Endothelial cell of umbilical vein (primary cell): ENCODE data around the gene PLXNC1. TPM values are rescaled to one million over a fixed set of nuclear protein-coding genes. Genes with fewer than 3 reads are reported as not detected.

ENCODE experiments used
- BruUV-seq: library from RNA; stranded (reverse); fragments of 400-500 nt; replicated peaks from 2 replicates; lab custom pipeline; 2021; lab: Mats Ljungman, UMichigan
- CTCF ChIA-PET: fragments of 300-600, 350-600 bp; sonication (Branson Sonifier 250); formaldehyde crosslinking; loops from one replicate; lab custom pipeline; 2021; ENCODE audit warnings: antibody characterized with exemption, inconsistent platforms; lab: Charles Lee
- POLR2A ChIA-PET: fragments of 300-600, 350-600 bp; sonication (Branson Sonifier 250); formaldehyde crosslinking; loops from one replicate; lab custom pipeline; 2021; ENCODE audit warnings: antibody characterized with exemption, inconsistent platforms; lab: Charles Lee
- DNase-seq: peaks from one replicate; pipeline ENCODE4 v3.0.0-alpha.2; 2011; ENCODE audit warnings: low read depth, low spot score
- FAIRE-seq: peaks from 2 replicates; lab custom pipeline; 2011; peaks lifted over from hg19 to GRCh38; lab: Jason Lieb, UNC
- H2AFZ ChIP-seq: 2 replicates; pipeline ENCODE4 v1.6.0; 2012; ENCODE audit warnings: low read depth, low read length, control low read depth, inconsistent platforms
- H3K27ac ChIP-seq: 2 replicates; pipeline ENCODE4 v1.5.1; 2011; ENCODE audit warnings: low read depth, mild to moderate bottlenecking, control low read depth, low read length, moderate library complexity; ENCODE audit not compliant: insufficient read depth
- H3K27me3 ChIP-seq, 2 experiments: 2 replicates each; pipeline versions ENCODE4 v1.6.0 to v1.6.1; 2011; ENCODE audit warnings: low read length in 2 of 2, mixed read lengths in 1 of 2; ENCODE audit not compliant: control insufficient read depth in 2 of 2, insufficient read depth in 2 of 2
- H3K36me3 ChIP-seq, 2 experiments: 2 replicates in 1 of 2; 3 replicates in 1 of 2; pipeline ENCODE4 v1.5.1; 2011; ENCODE audit warnings: low read length in 2 of 2, mild to moderate bottlenecking in 1 of 2, moderate library complexity in 1 of 2; ENCODE audit not compliant: control insufficient read depth in 2 of 2, insufficient read depth in 2 of 2; ENCODE audit errors: extremely low read depth in 1 of 2
- H3K4me1 ChIP-seq: 3 replicates; pipeline ENCODE4 v1.5.1; 2011; ENCODE audit warnings: mild to moderate bottlenecking, low read length; ENCODE audit not compliant: control insufficient read depth, insufficient read depth; ENCODE audit errors: extremely low read depth
- H3K4me2 ChIP-seq: 2 replicates; pipeline ENCODE4 v1.6.1; 2011; ENCODE audit warnings: low read length, control low read depth, mixed read lengths; ENCODE audit not compliant: insufficient read depth
- H3K4me3 ChIP-seq, 3 experiments: fragments of 200-600 bp in 1 of 3; sonication (generic), shearing (Covaris generic) in 1 of 3; replicated peaks in 1 of 3; 2 replicates each; pipeline ENCODE4 v1.5.1; 2011 to 2016; ENCODE audit warnings: control low read depth in 3 of 3, low read length in 3 of 3, mild to moderate bottlenecking in 2 of 3, inconsistent platforms in 1 of 3, low read depth in 1 of 3, moderate library complexity in 1 of 3; ENCODE audit not compliant: insufficient read depth in 1 of 3
- H3K79me2 ChIP-seq: 2 replicates; pipeline ENCODE4 v1.6.0; 2012; ENCODE audit warnings: low read length, inconsistent platforms; ENCODE audit not compliant: control insufficient read depth, insufficient read depth
- H3K9ac ChIP-seq: replicated peaks from 2 replicates; pipeline ENCODE3; 2011; ENCODE audit warnings: low read length, control low read depth; ENCODE audit not compliant: insufficient read depth; ENCODE audit errors: extremely low read depth
- H3K9me1 ChIP-seq: replicated peaks from 3 replicates; pipeline ENCODE4 v1.6.0; 2011; ENCODE audit warnings: mild to moderate bottlenecking, low read length; ENCODE audit not compliant: control insufficient read depth, insufficient read depth; ENCODE audit errors: extremely low read depth
- H3K9me3 ChIP-seq: replicated peaks from 2 replicates; pipeline ENCODE4 v1.5.1; 2012; ENCODE audit warnings: low read length, inconsistent platforms; ENCODE audit not compliant: control insufficient read depth, insufficient read depth
- H4K20me1 ChIP-seq: replicated peaks from 2 replicates; pipeline ENCODE3; 2011; ENCODE audit warnings: mild to moderate bottlenecking, low read length; ENCODE audit not compliant: control insufficient read depth, insufficient read depth; ENCODE audit errors: extremely low read depth
- FOS ChIP-seq: IDR thresholded peaks from 2 replicates; pipeline ENCODE4 v1.6.1; 2011; ENCODE audit warnings: mild to moderate bottlenecking, low read length, moderate library complexity, borderline replicate concordance; ENCODE audit not compliant: insufficient read depth
- GATA2 ChIP-seq: IDR thresholded peaks from 2 replicates; pipeline ENCODE4 v1.7.0; 2011; ENCODE audit warnings: low read depth, mild to moderate bottlenecking, moderate library complexity, mixed read lengths, low read length; ENCODE audit not compliant: insufficient read length, insufficient read depth
- JUN ChIP-seq: IDR thresholded peaks from 2 replicates; pipeline ENCODE4 v1.6.1; 2011; ENCODE audit warnings: borderline replicate concordance, low read depth; ENCODE audit not compliant: insufficient read length, insufficient read depth
- MYC ChIP-seq: IDR thresholded peaks from one replicate; pipeline ENCODE4 v1.6.1; 2011; ENCODE audit warnings: mild to moderate bottlenecking, low read depth, low read length
- POLR2A ChIP-seq: IDR thresholded peaks from 2 replicates; pipeline ENCODE4 v1.6.1; 2012; ENCODE audit warnings: low read depth, mild to moderate bottlenecking, control low read depth, low read length
- POLR2AphosphoS5 ChIP-seq: IDR thresholded peaks from 2 replicates; pipeline ENCODE4 v1.6.1; 2012; ENCODE audit warnings: low read depth, mild to moderate bottlenecking, control low read depth, low read length, moderate library complexity; ENCODE audit not compliant: insufficient read depth
- dilution Hi-C: fragments of 300-500 bp; cut with MboI; formaldehyde crosslinking; loops from one replicate; pipeline ENCODE4 v1.15.0; 2019; ENCODE audit warnings: low sequenced_read_pairs; ENCODE audit not compliant: extremely low pct_ligation_motif_present
- intact Hi-C: fragments of 100-400 bp; cut with micrococcal nuclease; formaldehyde crosslinking; loops from one replicate; pipeline ENCODE4 v1.10.0; 2022
- polyA plus RNA-seq, 4 experiments: library from polyadenylated mRNA; depleted of rRNA in 3 of 4; stranded (reverse) in 3 of 4; unstranded in 1 of 4; fragments of >200 nt; gene quantifications; 2 replicates each; pipeline versions ENCODE4 v1.2.1 to v1.2.3, GENCODE V29; 2011 to 2012; ENCODE audit warnings: missing spikeins in 1 of 4
- total RNA-seq: library from RNA; stranded (reverse); gene quantifications from 2 replicates; pipeline ENCODE4 v1.2.3, GENCODE V29; 2021
- TF ChIP-seq, protein P1 (sequence below), 2 donors: IDR thresholded peaks; 1 replicate in 1 of 2; 2 replicates in 1 of 2; pipeline ENCODE4 v1.5.1; 2011; ENCODE audit warnings: low read length in 2 of 2, mild to moderate bottlenecking in 2 of 2, moderate library complexity in 2 of 2, control low read depth in 1 of 2, inconsistent platforms in 1 of 2, low read depth in 1 of 2; ENCODE audit not compliant: insufficient read depth in 1 of 2; ENCODE audit errors: extremely low read depth in 1 of 2
- TF ChIP-seq, protein P2 (sequence below): IDR thresholded peaks from 2 replicates; pipeline ENCODE4 v1.6.1; 2011; ENCODE audit not compliant: insufficient read depth, insufficient read length

The PLXNC1 gene
- total and polyA plus RNA-seq, 2 donors (not counting 3 experiments of a cell fraction or from before 2014, with no cell fraction given), result 0.04 TPM; not detected in 1

DNA sequence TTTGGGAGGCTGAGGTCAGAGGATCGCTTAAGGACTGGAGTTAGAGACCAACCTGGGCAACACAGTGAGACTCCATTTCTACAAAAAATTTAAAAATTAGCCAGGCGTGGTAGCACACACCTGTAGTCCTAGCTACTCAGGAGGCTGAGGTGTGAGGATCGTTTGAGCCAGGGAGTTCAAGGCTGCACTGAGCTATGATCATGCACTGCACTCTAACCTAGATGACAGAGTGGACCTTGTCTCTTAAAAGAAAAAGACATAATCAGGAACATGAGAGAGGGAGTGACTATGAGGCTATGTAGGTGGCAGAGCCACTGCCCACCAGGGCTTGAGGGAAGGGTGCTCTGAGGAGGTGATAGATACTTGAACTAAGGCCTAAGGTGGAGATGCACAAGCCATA, 49.2 kb upstream of the PLXNC1 start:
- H3K9ac ChIP-seq, result no peak overlapping the region

More for the DNA sequence above, 49.2 kb upstream of the PLXNC1 start:
- no TSS peak for BruUV-seq
- Histone ChIP-seq H3K4me2 (no peak overlapping the region), H3K9me3 (no peaks in the 10 kb centered on the region), H2AFZ (no peak overlapping the region), H3K4me3 (no peak overlapping the region), H3K9me1 (no peaks in the 10 kb centered on the region), H3K27ac (no peak overlapping the region), H3K79me2 (no peaks in the 10 kb centered on the region), H3K36me3 (no peaks in the 10 kb centered on the region), H3K27me3 (peaks cover 3% of the 10 kb centered on the region in 2 experiments), H4K20me1 (no peaks in the 10 kb centered on the region), H3K4me1 (peaks cover 22% of the 10 kb centered on the region)
- DNase-seq (no peak), FAIRE-seq (no peak)
- CTCF ChIA-PET, result interaction anchor here (0.8 to 6.8 kb wide), 10 partner anchors 7 to 709 kb away, joined by 3 to 487 read pairs (median 24); partner anchors contain the start of gene SOCS2
- dilution Hi-C loops (no loop called here), intact Hi-C loops (no loop called here)
- TF ChIP-seq GATA2 (no peak), FOS (no peak), MYC (no peak), POLR2A (no peak), POLR2AphosphoS5 (no peak), JUN (no peak)
- TF ChIP-seq, protein P1, sequence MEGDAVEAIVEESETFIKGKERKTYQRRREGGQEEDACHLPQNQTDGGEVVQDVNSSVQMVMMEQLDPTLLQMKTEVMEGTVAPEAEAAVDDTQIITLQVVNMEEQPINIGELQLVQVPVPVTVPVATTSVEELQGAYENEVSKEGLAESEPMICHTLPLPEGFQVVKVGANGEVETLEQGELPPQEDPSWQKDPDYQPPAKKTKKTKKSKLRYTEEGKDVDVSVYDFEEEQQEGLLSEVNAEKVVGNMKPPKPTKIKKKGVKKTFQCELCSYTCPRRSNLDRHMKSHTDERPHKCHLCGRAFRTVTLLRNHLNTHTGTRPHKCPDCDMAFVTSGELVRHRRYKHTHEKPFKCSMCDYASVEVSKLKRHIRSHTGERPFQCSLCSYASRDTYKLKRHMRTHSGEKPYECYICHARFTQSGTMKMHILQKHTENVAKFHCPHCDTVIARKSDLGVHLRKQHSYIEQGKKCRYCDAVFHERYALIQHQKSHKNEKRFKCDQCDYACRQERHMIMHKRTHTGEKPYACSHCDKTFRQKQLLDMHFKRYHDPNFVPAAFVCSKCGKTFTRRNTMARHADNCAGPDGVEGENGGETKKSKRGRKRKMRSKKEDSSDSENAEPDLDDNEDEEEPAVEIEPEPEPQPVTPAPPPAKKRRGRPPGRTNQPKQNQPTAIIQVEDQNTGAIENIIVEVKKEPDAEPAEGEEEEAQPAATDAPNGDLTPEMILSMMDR (IDR thresholded peaks at IDR 0.05; ENCODE audit: extremely low read depth in 1 of 2, insufficient read depth in 1 of 2, low read depth in 1 of 2, low read length in 2 of 2), result no peak
- TF ChIP-seq, protein P2, sequence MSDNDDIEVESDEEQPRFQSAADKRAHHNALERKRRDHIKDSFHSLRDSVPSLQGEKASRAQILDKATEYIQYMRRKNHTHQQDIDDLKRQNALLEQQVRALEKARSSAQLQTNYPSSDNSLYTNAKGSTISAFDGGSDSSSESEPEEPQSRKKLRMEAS, result no peak
- POLR2A ChIA-PET, result no interaction called here
